Putamen (tissue), 1 donor: Measurements from ENCODE around the gene WDR27.
"Not testable (repeated sequence)": the region's sequence is repeated elsewhere in the genome, so short reads cannot be mapped to it uniquely, and the experiment has no call there.

Experiments
- DNase-seq: peaks from one replicate; pipeline ENCODE4 v3.0.0-alpha.2; 2016; ENCODE audit warnings: low spot score

Gene WDR27

DNA sequence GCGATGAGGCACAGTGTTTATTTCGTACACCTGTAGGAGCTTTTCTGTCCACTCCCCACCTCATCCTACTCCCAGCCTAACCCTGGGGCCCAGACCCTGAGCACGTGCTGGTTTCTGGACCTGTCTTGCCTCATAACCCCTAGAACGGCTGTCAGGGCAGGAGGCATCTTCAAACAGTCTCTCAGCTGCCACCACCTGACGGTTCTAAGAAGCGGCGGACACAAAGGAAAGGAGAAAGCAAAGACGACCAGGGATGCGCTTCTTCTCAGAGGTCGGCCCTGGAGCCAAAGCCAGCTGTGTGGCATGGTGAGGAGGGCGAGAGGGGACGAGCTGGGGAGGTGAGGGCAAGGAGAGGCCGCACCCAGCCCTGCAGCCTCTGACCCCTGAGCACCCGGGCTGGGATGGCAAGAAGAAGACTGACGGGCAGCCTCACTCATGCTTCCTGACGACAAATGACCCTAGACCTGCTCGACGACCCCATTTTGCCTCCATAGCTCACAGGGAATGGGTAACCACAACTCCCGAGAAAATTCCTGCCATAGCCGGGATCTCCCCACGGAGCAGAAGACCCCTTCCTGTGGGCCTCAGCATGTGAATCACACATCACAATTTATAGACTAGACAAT lies 62.1 kb downstream of the WDR27 start:
- DNase-seq, result no peak

DNA sequence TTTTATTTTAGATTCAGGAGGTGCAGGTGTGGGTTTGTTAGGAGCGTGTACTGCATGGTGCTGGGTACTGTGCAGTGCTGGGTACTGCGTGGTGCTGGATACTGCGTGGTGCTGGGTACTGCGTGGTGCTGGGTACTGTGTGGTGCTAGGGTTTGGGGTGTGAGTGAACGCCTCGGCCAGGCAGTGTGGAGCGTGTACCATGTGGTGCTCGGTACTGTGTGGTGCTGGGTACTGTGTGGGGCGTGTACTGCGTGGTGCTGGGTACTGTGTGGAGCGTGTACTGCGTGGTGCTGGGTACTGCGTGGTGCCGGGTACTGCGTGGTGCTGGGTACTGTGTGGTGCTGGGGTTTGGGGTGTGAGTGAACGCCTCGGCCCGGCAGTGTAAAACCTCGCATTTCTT lies 62.9 kb downstream of the WDR27 start:
- no peak for DNase-seq

DNA sequence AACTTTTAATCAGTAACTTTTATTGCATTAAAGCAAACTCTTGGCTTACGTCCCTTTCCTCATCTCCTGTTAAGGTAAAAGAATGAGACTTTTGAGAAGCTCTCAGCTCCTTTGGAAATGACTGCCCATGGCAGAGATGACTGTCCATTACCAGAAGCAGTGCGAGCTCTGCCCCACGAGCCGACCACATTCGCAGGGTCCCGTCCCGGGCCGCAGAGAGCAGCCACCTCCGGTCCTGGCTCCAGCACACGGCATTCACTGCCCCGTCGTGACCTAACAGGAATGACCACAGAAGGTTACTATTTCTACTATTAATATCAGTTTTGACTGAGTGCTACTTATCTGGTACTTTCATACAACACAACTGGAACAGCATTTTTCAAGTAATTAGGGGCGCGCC lies 63.4 kb downstream of the WDR27 start:
- no peak for DNase-seq

GRCh38 chr6:169635345-169635744 lies 66.5 kb downstream of the WDR27 start:
- DNase-seq, result no peak

DNA sequence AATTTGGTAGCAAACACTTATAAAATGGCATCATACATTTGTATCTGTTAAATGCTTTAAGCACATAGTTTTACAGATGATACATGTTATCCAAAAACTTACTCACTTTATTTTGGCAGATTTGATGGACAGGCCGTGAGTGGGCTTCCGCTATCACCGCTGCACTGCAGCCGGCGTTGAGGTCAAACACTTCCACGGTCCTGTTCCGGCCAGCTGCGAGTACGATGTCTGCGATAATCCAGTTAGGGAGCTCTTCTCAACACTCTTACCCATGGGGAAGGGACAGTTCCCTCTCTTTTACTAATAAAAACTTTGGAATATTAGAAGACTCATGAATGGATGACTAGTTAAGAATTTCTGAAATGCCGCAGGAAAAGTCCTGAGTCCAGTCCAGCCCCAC lies 69.0 kb downstream of the WDR27 start:
- DNase-seq, result no peak

GRCh38 chr6:169629256-169629655 lies 72.6 kb downstream of the WDR27 start:
- DNase-seq, result no peak

- no peak for DNase-seq
Measured at GRCh38 chr6:169627736-169628607, 73.9 kb downstream of the WDR27 start.

DNA sequence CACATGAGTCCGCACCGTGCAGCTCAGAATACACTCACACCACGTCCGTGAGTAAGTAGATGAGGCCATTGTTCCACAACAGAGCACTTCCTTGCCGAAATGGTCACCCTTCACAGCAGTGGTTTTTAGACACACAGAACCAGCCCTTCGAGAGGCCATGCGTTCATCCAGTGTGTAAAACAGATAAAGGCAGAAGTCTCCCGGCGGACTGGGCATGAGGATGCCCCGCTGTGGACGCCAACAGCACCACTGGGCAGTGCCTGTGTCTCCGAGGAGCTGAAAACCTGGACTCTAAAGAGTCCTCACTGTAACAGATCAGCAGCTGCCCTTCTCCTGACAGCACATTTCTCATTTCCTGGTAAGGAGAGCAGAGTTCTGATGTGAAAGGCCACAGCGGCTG lies 75.2 kb downstream of the WDR27 start:
- DNase-seq, result no peak

- DNase-seq, result no peak
Measured at GRCh38 chr6:169626169-169626568, 75.7 kb downstream of the WDR27 start.

- no peak for DNase-seq
Measured at GRCh38 chr6:169625376-169625775, 76.5 kb downstream of the WDR27 start.

- no peak for DNase-seq
Measured at GRCh38 chr6:169624785-169625184, 77.0 kb downstream of the WDR27 start.

DNA sequence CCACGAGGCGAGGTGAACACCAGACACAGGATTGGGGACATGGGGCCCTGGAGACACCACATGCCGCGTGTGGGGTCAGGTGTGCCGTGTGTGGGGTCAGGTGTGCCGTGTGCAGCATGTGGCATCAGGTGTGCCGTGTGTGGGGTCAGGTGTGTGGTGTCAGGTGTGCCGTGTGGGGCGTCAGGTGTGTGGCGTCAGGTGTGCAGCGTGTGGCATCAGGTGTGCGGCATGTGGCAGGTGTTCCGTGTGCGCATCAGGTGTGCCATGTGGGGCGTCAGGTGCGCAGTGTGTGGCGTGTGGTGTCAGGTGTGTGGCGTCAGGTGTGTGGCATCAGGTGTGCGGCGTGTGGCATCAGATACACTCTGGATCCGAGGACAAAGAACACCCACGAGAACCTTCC lies 77.9 kb downstream of the WDR27 start:
- DNase-seq, result no peak

DNA sequence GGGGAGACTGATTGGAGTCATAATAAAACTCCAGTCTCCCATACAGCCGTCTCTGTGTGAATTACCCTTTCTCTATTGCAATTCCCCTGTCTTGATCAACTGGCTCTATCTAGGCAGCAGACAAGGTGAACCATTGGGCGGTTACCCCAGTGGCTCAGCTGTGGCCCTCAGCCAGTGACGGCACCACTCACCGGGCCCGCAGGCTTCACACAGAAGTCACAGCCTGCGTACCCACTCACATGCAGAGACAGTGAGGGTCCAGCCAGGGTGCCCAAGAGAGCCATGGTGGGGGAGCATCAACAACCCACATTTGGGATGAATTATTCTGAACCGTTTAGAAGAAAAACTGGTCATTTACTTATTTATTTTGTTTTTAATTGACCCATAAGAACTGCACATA lies 78.5 kb downstream of the WDR27 start:
- no peak for DNase-seq

DNA sequence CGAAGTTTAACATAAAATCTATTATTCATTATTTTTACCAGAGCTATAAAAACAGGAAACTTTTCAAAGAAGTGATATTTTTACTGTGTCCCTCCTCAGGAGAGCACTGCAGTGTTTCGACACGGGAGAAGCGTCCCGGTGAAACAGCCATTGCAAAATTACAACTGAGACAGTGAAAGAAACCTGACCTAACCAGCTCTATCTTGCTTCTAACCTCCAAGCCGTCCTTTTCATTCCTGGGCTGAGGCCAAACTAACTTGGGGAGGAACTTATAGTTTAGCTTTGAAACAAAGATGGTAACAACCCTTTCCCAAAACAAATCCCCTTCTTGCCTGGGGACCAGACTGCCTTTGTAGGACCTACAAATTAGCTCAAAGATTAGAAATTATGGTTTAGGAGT lies 79.2 kb downstream of the WDR27 start:
- no peak for DNase-seq

DNA sequence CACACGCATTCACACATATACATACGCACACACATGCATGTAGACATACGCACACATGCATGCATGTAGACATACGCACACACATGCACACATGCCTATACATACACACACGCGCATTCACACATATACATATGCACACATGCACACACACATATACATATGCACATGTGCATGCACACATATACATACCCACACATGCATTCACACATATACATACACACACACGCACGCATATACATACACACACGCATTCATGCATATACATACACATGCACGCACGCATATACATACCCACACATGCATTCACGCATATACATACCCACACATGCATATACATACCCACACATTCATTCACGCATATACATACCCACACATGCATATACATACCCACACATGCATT lies 80.5 kb downstream of the WDR27 start:
- DNase-seq, result no peak

DNA sequence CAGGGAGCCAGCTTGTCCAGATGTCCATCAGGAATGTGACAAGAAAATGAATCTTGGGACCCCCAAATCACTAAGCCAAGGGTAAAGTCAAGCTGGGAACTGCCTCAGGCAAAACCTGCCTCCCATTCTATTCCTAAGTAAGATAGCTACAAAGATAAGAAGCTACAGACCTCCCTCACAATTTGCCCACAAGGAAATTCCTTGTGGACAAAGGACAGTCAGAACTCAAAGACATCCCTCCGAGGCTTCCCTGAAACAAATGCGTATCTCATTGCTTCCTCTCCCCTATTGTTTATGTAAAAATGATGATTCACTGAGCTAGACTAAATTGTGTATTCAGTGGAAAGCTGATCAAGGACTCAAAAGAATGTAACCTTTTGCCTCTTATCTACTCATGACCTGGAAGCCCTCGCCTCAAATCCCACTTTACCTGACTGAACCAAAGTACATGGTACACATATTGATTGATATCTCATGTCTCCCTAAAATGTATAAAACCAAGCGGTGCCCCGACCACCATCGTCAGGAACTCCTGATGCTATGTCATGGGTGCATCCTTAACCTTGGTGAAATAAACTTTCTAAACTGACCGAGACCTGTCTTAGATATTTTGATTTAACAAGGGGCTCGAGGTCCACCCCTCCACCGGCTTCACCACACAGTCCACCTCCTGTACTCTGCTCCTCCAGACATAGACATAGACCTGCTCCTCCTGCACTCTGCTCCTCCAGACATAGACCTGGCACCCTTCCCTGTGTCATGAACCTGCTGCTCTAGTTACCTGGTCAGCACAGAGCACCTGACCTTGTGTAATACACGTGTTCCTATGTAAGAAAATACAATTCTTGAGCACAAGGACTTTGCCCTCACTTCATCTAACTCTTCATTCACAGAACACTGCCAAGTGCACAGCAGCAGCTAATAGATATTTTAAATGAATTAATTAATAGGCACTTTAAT lies 81.4 kb downstream of the WDR27 start:
- no peak for DNase-seq

- no peak for DNase-seq
Measured at GRCh38 chr6:169619650-169620049, 82.2 kb downstream of the WDR27 start.

DNA sequence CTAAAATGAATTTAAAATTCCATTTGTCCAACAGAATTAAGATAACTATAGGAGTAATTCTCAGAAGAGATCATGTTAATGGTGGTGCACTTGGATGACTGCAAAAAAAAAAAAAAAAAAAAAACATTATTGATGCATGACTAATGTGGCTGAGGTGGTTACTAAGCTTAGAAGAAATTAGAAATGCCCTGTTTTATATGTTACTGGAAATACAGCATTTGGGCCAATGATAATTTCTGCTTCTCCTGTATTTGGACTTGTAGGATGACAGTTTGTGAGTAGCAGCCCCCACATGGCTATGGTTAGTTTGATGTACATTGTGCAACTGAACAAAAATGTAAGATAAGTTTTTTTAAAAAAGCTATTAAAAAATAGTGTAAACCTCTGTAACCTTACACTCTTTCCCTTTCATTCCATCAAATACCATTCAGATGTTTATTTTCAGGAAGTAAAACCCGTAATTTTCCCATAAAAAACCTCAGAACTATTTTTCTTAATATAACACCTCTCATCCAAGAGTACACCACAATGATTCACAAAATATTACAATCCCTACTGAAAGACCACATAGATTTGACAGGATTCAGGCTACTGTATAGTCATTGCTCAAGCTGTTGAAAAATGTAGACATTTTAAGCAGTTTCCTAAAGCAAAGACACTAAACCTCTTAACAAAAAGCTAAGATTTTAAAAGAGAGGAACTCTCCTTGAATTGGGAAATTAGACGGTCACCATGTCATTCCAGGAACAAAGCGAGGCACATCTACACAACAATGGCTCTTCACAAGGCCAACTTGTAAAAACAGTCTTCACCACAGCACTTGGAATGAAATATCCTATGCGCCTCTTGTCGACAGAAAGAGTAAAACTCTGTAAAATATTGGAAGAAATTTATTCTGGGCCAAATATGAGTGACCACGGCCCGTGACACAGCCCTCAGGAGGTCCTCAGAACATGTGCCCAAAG lies 83.0 kb downstream of the WDR27 start:
- no peak for DNase-seq

- DNase-seq, result no peak
Measured at GRCh38 chr6:169617562-169617961, 84.3 kb downstream of the WDR27 start.

- DNase-seq, result not testable (repeated sequence)
Measured at GRCh38 chr6:169608609-169609008, 93.2 kb downstream of the WDR27 start.

GRCh38 chr6:169604076-169604475 lies 97.8 kb downstream of the WDR27 start:
- DNase-seq, result no peak
